Right lobe of liver (tissue), 4 donors: Measurements from ENCODE around the gene AKR1D1.

ENCODE experiments used
- POLR2A ChIP-seq: fragments of 450-650 bp; IDR thresholded peaks from one replicate; pipeline ENCODE4 v1.6.1; 2017; ENCODE audit warnings: antibody characterized with exemption, mild to moderate bottlenecking
- TF ChIP-seq, protein P1 (sequence below), 4 donors: fragments of 200-600 bp in 3 of 4; fragments of 450-650 bp in 1 of 4; IDR thresholded peaks; one replicate each; pipeline versions ENCODE4 v1.5.1 to v1.8.0; 2016 to 2022; ENCODE audit warnings: antibody characterized with exemption in 4 of 4, mild to moderate bottlenecking in 2 of 4
- donor health status: DM: no; HTN: no; CAD: no.
- donor health status: DM: no; HTN: no; CAD: no.
- donor health status: DM: no; HTN: yes; CAD: no.

DNA sequence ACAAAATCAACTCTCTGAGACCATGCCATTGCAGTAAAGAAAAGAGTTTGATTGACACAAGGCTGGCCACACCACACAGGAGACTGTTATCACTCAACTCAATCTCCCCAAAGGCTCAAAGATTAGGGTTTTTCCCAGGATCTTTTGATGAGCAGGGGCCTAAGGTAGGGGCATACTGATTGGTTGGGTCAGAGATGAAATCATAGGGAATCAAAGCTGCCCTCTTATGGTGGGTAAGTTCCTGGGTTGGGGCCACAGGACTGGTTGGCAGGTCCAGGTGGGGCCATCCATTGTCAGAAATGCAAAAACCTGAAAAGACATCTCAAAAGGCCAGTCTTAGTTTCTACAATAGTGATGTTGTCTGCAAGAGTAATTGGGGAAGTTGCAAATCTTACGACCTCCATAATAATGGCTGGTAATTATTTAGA, 91.6 kb downstream of the AKR1D1 start:
- TF ChIP-seq, protein P1, sequence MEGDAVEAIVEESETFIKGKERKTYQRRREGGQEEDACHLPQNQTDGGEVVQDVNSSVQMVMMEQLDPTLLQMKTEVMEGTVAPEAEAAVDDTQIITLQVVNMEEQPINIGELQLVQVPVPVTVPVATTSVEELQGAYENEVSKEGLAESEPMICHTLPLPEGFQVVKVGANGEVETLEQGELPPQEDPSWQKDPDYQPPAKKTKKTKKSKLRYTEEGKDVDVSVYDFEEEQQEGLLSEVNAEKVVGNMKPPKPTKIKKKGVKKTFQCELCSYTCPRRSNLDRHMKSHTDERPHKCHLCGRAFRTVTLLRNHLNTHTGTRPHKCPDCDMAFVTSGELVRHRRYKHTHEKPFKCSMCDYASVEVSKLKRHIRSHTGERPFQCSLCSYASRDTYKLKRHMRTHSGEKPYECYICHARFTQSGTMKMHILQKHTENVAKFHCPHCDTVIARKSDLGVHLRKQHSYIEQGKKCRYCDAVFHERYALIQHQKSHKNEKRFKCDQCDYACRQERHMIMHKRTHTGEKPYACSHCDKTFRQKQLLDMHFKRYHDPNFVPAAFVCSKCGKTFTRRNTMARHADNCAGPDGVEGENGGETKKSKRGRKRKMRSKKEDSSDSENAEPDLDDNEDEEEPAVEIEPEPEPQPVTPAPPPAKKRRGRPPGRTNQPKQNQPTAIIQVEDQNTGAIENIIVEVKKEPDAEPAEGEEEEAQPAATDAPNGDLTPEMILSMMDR (IDR thresholded peaks at IDR 0.05), result no peak
- no peak for TF ChIP-seq POLR2A
